Stimulated activated CD8-positive, alpha-beta memory T cell treated with anti-CD3 and anti-CD28 coated beads, Interleukin-15, amount 100 ng/mL, for 48 hours (primary cell): ENCODE data around the gene NOC2L.

Source experiments
- DNase-seq, 2 donors: peaks; one replicate each; pipeline ENCODE4 v3.0.0-alpha.2; 2020; ENCODE audit warnings: low read depth in 2 of 2

The NOC2L gene

DNA sequence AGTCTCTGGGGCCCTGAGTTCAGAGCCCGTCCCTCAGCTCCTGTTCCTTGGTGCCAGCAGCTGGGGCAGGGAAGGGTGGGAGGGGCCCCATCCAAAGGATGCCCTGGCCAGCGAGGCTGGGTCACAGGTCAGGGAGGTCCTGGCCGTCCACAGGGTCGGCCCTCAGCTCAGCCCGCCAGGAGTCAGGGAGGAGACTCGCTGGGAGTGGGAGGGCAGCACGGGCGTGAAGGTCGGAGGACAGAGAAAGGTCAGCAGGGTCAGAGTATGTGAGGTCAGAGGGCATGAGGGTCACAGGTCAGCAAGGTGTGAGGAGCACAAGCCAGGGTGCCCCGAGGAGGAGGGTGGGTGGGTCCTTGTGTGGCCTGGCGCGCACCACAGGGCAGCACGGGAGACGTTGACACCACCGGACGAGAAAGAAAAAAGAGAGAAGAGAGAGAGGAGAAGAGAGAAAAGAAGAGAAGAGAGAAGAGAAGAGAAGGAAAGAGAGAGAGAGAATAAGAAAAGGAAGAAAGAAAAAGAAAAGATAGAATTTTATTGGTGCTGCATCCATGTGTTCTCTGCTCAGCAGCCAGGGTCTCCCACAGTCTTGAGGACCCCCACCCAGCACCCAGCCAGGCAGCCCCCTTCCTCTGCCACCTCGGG is 15.8 kb upstream of the NOC2L start:
- no peak for DNase-seq

DNA sequence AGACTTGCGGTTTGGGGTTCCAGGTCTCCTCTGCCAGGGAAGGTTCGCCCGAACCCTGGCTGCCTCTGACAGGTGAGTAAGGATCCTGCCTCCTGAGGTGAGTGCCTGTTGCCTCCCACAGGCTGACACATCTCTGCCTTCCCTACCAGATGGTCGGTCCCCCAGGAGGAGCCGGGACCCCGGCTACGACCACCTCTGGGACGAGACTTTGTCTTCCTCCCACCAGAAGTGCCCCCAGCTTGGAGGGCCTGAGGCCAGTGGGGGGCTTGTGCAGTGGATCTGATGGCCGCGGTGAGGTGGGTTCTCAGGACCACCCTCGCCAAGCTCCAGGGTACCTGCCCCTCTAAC is 15.2 kb upstream of the NOC2L start:
- DNase-seq = no peak

DNA sequence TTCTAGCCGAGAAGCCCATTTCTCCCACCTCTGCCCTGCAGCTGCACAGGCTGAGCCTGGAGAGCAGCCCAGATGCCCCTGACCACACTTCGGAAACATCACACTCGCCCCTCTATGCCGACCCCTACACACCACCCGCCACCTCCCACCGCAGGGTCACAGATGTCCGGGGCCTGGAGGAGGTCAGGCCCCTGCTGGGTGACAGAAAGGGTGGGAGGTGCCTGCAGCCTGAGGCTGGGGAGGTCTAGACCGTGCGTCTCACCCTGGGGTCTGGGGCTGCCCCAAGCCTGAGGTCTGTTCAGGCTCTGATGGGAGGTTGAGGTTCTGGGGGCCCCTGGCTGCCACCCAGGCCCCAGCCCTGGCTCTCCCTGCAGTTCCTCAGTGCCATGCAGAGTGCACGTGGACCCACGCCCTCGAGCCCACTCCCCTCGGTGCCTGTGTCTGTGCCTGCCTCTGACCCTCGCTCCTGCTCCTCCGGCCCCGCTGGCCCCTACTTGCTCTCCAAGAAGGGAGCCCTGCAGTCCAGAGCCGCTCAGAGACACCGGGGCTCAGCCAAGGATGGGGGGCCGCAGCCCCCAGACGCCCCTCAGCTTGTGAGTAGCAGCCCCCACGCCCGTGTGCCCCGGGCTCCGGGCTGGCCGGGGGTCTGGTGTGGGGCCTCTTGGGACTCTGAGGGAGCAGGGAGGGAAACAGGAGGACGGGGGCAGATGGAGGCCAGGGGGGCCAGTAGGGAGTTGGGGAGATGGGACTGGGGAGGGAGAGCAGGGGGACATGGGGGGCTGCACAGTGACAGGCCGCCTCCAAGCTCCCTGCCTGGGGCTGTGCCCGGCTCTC is 14.6 kb upstream of the NOC2L start:
- no peak for DNase-seq

DNA sequence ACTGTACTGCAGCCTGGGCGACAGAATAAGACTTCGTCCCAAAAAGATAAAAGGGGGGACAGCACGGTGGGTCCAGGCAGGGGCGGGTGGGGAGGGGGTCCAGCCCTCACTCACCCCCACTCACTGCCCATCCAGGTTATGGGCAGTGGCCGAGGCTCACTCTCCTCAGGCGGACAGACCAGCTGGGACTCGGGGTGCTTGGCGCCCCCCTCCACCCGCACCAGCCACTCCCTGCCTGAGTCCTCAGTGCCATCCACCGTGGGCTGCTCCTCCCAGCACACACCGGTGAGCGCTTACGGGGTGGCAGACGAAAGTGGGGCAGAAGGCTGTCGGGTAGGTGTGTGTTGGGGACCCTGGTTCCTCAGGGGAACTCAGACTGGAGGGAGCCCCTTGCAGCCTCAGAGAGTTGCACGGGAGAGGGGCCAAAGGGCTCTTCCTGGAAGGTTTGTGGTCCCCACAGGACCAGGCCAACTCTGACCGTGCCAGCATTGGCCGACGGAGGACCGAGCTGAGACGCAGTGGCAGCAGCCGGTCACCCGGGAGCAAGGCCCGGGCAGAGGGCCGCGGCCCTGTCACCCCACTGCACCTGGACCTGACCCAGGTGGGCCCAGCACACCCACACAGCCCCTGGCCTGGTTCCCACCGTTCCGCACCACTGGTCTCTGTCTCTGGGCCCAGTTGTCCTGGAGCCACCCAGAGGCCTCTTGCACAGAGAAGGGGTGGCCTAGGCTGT is 13.8 kb upstream of the NOC2L start:
- no peak for DNase-seq

DNA sequence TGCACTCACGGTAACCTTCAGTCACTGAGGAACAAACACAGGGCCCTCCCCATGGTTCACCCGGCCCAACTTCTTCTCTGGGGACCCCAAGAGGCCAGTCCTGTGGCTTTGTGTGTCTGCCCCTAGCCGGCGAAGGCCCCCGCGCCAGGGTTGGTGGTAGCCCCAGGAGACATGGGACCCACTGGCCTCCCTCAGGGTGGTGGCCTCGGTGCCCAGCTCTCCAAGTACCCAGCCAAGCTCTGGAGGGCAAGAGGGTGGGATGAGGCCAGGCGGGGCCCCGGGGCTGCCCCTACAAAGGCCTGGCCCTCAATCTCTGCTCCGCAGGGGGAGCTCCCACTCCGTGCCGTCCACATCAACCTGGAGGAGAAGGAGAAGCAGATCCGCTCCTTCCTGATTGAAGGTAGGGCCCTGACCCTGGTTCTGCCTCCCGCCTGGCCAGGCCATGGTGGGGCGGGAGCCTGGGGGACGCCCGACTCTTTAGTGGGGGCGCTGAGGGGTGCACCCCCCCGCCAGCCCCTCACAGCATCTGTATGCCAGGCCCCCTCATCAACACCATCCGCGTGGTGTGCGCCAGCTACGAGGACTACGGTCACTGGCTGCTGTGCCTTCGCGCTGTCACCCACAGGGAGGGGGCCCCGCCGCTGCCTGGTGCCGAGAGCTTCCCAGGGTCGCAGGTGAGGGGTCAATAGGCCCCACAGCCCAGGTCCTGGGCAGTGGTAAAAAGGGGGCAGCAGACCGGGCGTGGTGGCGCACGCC is 12.9 kb upstream of the NOC2L start:
- DNase-seq = no peak

DNA sequence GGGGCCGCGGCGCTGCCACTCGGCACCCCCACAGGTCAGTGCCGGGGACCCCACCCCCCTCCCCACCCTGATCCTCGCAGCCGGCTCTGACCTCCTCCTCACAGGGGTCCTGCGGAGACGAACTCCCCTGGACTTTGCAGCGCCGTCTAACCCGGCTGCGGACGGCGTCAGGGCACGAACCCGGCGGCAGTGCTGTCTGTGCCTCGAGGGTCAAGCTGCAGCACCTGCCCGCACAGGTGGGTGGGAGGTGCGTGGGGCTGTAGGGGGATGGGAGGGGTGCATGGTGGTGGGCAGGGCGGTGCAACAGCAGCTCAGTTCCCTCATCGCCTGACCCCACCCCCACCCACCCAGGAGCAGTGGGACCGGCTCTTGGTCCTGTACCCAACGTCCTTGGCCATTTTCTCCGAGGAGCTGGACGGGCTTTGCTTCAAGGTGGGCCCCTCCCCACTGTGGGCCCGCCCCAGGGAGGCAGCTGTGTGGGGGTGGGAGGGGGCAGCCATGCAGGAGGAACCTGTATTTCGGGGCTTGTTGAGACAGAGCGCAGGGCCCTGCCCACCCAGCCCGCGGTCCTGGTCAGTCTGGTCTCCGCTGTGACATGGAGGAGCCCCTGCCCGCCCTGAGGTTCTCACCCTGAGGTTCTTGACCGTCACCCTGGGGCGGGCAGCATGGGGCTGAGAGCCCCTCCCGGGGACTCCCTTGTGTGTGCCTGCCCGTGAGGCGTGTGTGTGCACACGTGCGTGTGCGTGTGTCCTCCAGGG is 12.1 kb upstream of the NOC2L start:
- DNase-seq = no peak

DNA sequence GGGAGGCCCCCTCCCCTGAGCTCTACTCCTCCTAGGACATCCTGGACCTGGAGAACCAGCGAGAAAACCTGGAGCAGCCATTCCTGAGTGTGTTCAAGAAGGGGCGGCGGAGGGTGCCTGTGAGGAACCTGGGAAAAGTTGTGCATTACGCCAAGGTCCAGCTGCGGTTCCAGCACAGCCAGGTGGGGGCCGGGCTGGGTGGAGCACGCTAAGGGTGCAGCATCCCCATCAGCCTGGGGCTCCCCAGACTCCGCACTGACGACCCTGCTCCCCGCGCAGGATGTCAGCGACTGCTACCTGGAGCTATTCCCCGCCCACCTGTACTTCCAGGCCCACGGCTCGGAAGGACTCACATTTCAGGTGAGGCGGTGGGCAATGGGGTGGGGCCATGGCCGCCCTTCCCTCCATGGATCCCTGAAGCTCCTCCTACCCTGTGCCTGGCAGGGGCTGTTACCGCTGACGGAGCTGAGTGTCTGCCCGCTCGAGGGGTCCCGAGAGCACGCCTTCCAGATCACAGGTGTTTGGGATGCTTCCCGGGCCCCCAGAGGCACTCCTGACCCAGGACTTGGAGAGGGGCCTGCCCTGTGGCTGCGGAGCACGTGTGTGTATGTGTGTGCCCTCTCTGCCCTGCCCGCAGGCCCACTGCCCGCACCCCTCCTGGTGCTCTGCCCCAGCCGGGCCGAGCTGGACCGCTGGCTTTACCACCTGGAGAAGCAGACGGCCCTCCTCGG is 11.4 kb upstream of the NOC2L start:
- no peak for DNase-seq

DNA sequence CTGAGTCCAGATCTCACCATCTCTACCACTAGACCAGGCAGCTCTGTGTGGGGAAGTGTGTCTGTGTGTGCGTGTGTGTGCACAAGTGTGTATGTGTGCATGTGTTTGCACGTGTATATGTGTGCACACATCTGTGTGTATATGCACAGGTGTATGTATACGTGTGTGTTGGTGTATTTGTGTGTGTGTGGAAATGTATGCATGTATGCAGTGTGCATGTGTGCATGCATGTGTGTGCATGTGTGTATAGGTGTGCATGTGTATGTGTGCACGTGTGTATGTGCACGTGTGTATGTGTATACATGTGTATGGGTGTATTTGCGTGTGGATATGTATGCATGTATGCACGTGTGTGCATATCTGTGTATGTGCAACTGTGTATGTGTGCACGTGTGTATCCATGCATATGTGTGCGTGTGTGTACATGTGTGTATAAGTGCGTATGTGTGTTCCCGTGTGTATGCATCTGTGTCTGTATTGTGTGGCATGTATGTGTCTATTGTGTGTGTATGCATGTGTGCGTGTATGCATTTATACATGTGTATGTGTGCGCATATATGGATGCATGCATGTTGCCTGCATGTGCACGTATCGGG is 10.3 kb upstream of the NOC2L start:
- no peak for DNase-seq

DNA sequence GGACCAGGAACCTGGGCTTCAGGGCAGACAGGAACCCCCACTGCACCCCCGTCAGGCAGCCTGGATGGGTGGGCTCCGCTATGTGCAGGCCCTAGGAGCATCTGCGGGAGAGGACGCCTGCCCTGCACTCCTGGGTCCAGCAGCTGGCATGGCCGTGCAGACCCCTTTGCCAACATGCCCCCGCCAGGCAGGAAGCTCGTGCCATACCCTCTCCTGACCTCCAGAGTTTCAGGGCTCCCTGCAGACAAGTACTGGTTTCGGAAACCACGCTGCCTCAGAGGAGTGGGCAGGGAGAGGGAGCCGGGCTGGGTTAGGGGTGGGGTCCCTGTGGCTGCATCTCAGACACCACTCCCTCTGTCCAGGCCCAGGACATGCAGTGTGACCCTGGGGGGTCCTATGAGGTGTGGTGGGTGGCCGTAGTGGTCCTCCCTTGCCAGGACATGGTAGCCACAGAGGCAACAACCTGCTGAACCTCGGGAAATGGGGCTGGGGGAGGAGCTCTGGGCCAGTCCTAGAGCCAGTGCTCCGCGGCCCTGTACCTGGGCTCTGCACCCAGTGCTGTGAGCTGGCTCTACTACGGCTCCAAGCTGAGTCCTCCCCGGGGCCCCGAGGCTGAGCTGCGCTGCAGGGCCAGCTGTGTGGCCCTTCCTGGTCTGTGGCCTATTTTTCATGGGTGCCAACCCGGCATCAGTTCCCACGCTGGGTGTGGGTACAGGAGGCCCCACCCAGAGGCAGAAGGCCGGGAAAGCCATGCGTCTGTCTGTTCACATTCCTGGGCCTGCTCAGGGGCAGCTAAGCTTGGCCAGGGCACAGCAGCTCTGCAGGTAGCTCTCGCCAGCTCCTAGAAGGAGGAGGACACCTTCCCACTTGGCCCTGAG is 8.6 kb upstream of the NOC2L start:
- DNase-seq = no peak

DNA sequence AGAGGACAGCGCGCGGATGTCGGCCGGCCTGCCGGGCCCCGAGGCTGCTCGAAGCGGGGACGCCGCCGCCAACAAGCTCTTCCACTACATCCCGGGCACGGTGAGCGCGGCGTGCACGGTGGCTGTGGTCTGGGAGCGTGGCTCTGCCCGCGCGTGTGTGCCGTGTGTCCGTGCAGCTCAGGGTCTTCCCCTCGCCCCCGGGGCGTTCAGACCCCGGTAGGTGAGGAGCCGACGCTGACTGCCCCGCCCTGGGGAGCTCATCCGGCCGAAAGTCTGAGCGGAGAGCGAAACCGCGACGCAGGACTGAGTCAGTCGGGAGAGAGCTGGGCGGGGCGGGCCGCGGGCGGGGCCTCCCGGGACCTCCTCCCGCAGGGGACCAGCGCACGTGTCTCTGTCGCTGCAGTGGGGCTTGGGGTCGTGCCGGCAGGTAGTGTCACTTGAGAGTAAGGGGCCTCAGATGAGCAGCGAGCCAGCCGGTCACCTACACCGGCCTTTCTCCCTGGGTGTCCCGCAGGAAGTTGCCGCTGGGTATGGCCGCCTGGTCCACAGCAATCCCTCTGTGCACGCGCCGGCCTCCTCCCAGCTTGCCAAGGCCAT is 7.7 kb upstream of the NOC2L start:
- DNase-seq = peak; percentile 78 to 79

DNA sequence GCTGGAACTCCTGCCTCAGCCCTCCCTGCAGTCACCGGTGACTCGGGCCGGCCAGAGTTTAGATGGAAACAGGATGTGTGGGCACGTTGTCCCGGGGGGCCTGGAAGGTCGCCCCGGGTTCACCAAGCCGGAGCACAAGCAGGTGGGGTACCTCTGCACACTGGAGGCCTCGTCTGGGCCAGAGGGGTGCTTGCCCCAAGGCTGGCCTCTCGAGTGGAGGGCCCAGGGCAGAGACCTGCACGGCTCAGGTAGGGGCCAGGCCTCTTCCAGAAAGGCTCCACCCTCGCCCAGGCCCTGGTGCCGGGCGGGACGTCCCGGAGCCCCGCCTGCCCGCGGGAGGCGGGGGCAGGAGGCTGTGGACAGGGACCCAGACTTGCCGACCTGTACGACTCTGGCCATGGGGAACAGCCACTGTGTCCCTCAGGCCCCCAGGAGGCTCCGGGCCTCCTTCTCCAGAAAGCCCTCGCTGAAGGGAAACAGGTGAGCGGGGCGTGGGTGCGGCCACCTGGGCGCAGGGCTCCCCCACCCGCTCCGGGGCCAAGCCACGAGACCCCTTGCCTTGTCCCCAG is 7.2 kb upstream of the NOC2L start, which contains the start of gene PLEKHN1:
Gene PLEKHN1 (plus strand): TSS at position 348 of the 569 bp plus-strand sequence. CDS start 50 bp downstream, at position 398.
- peak in 1 of 2 donors; percentile 43 for DNase-seq

DNA sequence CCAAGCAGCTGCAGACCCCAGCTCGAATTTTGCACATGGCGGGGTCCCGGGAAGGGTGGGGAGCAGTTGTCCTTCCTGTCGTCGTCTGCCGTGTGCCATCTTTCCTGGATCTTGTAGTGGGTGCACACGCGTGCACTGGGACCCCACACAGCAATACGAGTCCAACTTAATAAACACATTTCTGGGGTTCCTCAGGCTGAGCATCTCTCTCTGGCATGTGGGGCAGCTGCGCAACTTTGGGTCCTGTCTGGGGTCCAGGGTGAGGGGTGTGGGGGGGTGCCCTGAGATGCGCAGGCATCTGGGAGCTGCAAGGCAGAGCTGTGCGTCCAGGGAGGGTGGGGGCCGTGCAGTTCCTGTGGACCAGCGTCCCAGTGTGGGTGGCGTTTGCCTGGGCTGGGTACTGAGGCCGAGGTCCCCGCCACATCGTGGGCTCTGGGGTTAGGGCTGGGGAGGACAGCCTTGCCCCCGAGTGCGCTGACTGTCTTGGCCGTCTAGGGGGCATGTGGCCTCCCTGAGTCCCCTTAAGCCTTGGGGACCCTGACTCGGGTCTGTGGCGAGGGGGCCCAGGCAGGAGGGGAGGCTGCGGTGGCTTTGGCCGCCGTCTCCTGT is 6.6 kb upstream of the NOC2L start:
- DNase-seq = no peak

DNA sequence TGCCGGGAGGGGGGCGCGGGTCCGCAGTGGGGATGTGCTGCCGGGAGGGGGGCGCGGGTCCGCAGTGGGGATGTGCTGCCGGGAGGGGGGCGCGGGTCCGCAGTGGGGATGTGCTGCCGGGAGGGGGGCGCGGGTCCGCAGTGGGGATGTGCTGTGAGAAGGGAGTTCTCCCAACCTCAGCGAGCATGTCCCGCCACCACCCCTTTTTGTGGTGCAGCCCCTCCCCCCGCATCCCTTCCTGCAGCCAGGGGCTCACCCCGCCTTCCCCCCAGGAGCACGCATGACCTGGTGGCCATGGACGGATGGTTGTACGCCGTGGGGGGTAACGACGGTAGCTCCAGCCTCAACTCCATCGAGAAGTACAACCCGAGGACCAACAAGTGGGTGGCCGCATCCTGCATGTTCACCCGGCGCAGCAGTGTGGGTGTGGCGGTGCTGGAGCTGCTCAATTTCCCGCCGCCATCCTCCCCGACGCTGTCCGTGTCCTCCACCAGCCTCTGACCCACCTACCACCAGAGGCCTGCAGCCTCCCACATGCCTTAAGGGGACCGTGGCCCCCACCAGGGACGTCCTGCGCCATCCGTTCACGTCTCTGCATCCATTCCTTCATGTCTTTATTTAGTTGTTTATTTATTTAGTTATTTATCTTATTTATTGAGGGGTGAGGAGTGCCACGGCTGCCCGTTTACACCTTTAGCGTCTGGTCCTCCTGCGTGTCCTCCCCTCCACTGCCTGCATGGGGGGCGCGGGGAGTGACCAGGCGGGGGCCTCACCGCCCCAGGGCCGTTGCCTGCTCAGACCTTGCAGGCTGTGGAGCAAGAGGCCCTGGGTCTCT is 5.9 kb upstream of the NOC2L start:
- DNase-seq = no peak

DNA sequence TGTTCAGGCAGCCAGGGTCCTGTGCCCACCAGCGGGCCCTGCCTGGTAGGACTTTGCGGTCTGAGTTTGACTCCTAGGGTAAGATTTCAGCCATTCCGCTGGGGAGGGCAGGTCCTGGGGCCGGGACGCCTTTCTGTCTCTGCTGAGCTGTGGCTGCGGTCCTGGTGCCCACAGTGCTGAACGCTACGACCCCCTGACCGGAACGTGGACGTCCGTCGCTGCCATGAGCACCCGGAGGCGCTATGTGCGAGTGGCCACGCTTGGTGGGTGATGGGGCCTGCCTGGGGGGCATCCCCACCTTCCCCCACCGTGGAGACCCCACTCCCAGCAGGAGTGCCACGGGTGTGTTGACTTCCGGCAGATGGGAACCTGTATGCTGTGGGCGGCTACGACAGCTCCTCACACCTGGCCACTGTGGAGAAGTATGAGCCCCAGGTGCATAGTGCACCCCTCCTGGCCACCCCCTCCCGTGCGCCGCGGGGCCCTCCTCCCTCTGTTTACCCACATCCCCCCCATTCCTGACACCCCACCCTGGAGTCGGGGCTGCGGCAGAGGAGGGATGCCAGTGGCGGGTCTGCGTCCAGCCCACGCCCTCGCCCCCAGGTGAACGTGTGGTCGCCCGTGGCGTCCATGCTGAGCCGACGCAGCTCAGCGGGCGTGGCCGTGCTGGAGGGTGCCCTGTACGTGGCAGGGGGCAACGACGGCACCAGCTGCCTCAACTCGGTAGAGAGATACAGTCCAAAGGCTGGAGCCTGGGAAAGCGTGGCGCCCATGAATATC is 4.9 kb upstream of the NOC2L start:
- no peak for DNase-seq

DNA sequence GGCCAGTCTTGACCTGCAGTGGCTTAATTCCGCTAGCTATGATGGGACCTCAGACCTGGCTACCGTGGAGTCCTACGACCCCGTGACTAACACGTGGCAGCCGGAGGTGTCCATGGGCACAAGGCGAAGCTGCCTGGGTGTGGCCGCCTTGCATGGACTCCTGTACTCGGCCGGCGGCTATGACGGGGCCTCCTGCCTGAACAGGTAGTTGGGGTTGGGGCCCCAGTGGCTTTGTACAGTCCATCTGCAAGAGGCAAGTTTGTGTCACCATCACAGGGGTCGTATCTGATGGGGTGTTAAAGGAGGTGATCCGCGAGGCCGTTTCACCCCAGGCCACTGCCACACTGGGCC is 4.2 kb upstream of the NOC2L start:
- no peak for DNase-seq
